GM19351 (cell line): Measurements from ENCODE around the gene LRRC8E.
A peak's percentile ranks its signal among the peaks of the same experiment; 100 is the strongest.
"Not testable (repeated sequence)": the region's sequence is repeated elsewhere in the genome, so short reads cannot be mapped to it uniquely, and the experiment has no call there.

Experiments used
- ATAC-seq: cut with Tn5 transposase; IDR thresholded peaks from one replicate; pipeline ENCODE4 v1.9.1; 2021; ENCODE audit warnings: mild to moderate bottlenecking, moderate library complexity; ENCODE audit not compliant: unreplicated experiment

LRRC8E gene

DNA sequence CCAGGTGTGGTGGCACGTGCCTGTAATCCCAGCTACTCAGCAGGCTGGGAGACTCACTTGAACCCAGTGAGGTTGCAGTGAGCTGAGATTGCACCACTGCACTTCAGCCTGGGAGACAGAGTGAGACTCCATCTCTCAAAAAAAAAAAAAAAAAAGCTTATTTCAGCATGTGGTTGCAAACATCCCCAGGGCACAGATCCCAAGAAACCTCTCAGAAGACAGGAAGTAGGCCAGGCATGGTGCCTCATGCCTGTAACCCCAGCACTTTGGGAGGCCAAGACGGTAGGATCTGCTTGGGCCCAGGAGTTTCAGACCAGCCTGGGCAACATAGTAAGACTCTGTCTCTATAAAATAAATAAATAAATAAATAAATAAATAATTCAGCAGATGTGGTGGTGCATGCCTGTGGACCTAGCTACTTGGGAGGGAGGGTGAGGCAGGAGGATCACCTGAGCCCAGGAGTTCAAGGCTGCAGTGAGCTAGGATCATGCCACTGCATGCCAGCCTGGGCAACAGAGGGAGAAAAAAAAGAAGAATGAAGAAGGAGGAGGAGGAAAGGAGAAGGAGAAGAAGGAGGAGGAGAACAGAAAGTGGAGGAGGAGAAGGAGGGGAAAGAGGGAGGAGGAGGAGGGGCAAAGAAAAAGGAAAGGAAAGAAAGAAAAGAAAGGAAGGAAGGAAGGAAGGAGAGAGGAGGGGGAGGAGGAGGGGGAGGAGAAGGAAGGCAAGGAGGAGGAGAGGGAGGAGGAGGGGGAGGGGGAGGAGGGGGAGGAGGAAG is 4.3 kb upstream of the LRRC8E start:
- ATAC-seq, result no peak

DNA sequence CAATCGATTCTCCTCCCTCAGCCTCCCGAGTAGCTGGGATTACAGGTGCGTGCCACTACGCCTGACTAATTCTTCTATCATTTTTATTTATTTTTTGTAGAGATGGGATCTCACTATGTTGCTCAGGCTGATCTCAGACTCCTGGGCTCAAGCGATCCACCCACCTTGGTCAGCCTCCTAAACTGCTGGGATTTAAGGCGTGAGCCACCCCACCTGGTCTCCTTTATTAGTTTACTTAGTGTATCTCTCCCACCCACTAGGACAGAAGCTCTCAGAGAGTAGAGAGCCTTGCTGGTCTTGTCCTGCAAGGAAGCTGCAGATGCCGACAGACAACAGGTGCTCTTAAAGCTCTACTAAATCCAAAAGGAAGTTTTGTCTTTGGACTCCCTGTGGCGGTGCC is 2.5 kb upstream of the LRRC8E start:
- no peak for ATAC-seq

DNA sequence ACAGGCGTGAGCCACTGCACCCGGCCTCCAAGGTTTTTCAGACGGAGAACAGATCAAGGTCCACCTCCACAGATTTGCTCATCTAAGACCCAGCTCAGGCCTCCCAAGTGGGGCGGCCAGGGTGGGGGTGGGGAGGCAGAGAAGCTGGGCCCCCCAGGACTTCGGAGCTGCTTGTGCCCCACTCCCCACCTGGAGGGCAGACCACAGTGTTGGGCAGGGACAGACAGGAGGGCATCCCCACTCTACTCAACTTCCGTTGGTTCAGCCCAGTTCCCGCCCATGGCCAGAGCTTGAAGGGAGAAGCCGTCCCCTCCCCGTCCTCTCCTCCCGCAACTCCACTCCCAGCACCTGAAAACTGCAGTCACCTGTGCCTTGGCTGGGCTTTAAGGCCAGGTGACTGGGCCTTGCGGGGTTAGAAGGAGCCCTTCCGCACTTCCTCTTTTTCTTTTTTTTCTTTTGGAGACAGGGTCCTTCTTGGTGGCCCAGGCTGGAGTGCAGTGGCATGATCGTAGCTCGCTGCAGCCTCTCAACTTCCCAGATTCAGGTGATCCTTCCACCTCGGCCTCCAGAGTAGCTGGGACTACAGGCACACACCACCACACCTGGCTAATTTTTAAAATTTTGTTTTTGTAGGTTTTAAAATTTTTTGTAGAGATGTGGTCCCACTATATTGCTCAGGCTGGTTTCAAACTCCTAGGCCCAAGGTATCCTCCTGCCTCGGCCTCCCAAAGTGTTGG is 734 bp upstream of the LRRC8E start:
- ATAC-seq, result no peak

DNA sequence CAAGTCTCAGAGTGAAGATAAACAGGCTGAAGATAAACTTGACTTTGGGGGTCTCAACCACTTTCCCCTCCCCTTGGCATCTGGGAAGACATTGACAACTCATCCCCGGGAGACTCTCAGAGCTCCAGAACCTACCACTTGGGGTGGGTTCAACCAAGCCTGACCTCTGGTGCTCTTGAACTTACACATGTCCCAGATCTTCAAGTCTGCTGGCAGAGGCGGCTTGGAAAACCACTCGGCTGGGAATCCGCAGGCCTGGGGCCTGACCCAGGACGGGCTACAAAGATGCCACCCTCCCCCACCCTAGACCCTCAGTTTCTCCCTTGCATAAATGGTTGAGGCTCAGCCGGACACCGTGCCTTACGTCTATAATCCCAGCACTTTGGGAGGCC is 512 bp downstream of the LRRC8E start:
- ATAC-seq, result no peak

DNA sequence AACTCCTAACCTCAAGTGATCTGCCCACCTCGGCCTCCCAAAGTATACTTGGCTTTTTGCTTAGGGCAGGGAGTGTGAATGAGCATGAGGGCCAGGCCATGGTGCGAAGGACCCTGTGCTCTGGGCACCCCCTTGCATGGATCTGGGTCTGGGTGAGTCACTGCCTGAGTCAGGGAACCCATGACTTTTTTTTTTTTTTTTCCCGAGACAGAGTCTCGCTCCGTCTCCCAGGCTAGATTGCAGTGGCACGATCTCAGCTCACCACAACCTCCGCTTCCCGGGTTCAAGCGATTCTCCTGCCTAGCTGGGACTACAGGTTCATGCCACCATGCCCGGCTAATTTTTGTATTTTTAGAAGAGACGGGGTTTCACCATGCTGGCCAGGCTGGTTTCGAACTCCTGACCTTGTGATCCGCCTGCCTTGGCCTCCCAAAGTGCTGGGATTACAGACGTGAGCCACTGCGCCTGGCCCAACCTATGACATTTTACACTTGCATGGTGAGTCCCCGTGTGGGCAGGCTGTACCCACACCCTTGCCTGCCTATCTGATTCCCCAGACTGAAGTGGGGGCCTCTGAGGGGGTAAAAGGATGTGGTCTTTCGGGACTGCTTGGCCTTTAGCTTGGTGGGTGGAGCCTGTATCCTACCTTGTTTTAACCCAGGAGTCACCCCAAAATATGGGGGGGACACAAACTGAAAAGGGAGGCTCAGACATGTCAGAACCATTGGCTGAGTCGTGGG is 5.2 kb downstream of the LRRC8E start:
- not testable (repeated sequence) for ATAC-seq

DNA sequence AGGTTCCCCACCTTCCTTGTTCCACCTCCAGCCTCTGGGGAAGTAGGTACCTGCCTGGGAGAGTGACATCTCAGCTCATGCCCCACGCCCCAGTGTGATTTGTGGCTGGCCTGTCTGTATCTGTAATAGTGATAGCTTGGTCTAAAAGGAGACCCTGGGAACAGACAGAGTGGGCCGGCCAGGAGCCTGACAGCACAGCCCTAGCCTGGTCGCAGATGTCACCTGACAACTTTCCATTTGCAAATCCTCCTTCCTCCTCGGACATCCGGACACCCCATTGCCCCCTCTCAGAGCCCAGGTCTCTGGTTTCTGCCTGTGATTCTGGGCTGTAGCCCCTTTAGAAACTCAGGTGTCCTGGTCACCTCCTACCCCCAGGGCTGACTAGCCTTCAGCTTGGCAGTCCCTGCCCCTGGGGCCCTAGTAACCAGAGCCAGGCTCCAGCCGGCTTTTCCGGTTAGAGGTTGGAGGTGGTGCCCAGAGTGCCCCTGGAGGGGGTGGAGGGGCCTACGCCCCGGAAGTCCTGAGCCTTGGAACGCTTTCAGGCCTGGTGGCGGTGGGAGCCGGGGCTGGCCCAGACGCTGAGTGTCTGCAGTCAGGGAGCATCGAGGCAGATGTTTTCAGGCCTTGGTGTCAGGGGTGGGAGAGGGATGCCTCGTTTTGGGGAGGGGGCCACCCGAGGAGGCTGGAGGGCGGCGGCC is 6.5 kb downstream of the LRRC8E start:
- ATAC-seq, result no peak

DNA sequence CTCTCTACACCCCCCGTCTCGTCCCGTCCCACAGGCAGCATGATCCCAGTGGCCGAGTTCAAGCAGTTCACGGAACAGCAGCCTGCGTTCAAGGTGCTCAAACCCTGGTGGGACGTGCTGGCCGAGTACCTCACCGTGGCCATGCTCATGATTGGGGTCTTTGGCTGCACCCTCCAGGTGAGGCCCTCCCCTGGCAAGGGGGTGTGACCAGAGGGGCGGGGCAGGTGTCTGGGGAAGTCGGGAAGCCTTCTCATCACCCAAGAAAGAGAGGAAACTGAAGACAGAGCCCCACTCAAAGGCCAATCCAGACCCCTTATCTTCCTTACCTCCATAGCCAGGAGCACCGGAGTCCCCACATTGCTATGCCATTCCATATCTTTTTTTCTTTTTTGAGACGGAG is 7.3 kb downstream of the LRRC8E start:
- no peak for ATAC-seq

DNA sequence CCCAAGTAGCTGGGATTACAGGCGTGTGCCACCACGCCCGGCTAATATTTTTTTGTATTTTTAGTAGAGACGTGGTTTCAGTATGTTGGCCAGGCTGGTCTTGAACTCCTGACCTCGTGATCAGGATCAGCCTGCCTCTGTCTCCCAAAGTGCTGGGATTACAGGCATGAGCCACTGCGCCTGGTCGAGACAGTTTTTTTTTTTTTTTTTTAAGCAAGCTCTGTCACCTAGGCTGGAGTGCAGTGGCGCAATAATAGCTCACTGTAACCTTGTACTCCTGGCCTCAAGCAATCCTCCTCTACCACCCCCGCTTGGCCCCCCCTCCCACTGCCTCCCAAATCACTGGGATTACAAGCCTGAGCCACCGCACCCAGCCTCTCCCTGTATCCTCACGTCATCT is 9.0 kb downstream of the LRRC8E start:
- ATAC-seq, result no peak

DNA sequence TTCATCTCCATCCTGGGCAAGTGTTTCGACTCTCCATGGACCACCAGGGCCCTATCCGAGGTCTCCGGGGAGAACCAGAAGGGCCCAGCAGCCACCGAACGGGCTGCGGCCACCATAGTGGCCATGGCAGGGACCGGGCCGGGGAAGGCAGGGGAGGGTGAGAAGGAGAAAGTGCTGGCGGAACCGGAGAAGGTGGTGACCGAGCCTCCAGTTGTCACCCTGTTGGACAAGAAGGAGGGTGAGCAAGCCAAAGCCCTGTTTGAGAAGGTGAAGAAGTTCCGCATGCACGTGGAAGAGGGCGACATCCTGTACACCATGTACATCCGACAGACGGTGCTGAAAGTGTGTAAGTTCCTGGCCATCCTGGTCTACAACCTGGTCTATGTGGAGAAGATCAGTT is 10.7 kb downstream of the LRRC8E start:
- no peak for ATAC-seq

DNA sequence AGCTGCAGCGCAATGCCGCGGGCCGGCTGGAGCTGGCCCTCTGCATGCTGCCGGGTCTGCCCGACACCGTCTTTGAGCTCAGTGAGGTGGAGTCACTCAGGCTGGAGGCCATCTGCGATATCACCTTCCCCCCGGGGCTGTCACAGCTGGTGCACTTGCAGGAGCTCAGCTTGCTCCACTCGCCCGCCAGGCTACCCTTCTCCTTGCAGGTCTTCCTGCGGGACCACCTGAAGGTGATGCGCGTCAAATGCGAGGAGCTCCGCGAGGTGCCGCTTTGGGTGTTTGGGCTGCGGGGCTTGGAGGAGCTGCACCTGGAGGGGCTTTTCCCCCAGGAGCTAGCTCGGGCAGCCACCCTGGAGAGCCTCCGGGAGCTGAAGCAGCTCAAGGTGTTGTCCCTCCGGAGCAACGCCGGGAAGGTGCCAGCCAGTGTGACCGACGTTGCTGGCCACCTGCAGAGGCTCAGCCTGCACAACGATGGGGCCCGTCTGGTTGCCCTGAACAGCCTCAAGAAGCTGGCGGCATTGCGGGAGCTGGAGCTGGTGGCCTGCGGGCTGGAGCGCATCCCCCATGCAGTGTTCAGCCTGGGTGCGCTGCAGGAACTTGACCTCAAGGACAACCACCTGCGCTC is 11.6 kb downstream of the LRRC8E start:
- no peak for ATAC-seq

DNA sequence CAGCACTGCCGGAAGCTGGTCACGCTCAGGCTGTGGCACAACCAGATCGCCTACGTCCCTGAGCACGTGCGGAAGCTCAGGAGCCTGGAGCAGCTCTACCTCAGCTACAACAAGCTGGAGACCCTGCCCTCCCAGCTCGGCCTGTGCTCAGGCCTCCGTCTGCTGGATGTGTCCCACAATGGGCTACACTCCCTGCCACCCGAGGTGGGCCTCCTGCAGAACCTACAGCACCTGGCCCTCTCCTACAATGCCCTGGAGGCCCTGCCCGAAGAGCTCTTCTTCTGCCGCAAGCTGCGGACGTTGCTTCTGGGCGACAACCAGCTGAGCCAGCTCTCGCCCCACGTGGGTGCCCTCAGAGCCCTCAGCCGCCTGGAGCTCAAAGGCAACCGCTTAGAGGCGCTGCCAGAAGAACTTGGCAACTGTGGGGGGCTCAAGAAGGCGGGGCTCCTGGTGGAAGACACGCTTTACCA is 12.1 kb downstream of the LRRC8E start:
- ATAC-seq, result no peak

DNA sequence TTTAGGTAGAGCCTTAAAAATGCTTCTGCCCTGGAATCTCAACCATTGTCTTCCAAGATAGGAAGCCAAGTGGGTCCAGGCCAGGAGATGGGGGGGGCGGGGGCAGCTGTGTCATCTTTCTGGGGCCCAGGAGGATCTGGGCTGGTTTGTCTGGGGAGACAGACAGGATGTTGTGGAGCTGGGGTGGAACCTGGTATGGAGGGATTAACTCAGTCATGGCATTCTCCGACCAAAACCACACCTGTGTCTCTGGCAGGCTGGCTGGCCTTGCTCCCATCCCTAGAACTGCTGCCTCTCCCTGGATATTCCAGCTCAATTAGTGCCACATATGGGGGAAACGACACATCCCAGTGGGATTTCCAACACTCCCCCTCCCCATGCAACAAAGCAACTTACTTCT is 12.6 kb downstream of the LRRC8E start:
- no peak for ATAC-seq

DNA sequence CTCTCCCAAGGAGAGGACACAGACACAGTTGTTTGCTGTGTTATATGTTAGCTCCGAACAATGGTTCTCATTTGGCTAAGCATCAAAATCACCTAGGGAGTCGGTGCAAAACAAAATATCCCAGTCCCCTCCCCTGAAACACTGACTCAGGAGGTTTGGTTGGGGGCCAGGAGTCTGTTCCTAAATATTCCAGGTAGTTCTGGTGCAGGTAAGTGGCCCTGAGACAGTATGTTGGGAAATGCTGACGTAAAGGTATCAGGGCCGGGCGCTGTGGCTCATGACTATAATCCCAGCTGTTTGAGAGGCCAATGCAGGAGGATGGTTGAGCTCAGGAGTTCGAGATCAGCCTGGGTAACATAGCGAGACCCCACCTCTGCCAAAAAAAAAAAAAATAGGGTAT is 13.0 kb downstream of the LRRC8E start:
- ATAC-seq, result no peak

DNA sequence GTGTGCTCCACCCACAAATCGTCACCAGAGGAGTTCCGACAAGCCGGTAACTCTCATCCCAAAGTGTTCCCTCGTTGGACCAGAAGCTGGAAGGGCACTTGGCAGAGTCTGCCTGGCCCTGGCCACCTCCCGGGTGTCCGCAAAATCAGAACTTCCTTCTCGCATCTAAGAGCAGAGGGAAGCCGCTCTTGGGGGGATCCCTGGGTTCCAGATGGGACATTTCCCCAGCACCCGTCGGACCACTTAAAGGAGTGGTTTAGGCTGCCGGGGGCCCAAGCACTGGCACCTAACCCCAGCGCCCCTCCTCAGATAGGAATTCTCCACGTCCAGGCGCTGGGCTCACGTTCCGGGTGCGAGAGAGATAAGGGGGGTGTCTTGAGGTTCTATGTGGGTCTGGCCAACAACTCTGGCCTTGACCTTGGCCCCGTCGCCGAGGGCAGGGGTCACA is 14.5 kb downstream of the LRRC8E start:
- no peak for ATAC-seq

DNA sequence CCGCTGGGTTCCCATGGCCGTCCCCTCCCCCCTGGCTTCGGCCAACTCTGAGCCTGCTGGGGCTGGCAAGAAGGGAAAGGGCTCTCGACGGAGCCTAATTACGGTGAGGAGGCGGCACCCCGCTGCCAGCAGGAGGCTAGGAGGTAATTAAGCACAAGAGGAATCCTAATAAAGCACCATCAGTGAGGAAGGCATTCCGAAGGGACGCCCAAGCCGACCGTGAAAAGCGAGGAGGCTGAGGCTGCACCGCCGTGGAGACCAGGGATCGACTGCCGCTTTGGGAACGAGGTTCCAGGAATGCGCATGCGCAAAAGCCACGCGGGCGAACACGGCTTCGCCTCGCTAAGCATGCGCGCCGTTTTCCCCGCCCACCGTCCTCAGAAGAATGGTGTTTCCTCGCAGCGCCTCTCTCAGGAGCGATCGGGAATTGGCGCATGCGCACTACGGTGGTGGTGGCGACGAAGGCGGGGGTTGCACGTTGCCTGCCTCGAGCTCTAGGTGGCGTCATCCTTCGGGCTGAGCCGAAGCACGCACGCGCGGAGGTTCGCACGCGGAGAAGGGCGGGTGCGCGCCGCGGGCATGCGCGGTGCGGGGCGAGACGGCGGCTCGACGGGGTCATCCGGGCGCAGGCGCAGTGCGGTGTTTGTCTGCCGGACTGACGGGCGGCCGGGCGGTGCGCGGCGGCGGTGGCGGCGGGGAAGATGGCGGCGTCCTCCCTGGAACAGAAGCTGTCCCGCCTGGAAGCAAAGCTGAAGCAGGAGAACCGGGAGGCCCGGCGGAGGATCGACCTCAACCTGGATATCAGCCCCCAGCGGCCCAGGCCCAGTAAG is 15.1 kb downstream of the LRRC8E start, which contains the start of gene MAP2K7:
MAP2K7 (plus strand) TSS at position 634 of the 830 bp plus-strand sequence; CDS start at position 702, 68 bp downstream.
- peak; percentile 80 for ATAC-seq

DNA sequence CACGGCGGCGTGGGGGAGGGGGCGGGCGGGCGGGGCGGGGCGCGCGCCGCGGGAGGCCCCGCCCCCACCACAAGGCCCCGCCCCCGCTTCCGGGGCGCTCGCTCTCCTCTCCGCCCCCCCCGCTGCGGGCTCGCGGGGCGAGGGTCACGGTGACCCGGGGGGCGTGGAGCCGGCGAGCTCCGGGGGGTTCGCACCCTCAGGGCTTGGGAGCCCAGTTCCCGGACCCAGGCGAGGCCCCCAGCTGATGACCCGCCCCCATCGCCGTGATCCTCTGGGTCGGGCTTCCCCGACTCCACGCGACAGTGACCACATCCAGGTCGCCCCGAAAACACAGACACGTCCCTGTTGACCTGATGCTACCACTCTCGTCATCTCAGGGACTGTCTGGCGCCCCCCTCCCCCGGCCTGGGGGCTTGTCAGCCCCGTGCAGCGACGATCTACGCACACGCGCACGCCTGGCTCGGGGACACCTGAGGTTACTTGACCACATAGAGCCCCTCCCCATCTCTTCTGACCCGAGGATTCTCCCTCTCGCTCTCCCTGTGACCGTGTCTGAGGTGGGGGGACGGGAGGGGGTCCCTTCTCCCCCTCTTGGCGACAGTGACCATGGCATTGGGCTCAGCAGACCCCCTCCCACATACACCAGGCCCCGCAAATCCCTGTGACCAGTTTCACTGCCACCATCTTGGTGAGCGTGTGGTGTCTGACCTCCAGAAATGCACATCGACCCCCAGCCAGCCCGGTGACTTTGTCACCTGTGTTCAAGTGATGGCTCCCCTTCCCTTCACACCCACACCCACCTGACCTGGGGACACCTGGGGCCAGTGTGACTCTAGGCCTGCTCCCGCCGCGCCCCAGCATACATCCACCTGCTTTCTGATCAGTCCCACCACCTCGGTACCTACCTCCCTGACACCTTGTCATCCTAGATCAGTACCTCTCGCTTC is 16.0 kb downstream of the LRRC8E start:
- ATAC-seq, result peak; percentile 31

DNA sequence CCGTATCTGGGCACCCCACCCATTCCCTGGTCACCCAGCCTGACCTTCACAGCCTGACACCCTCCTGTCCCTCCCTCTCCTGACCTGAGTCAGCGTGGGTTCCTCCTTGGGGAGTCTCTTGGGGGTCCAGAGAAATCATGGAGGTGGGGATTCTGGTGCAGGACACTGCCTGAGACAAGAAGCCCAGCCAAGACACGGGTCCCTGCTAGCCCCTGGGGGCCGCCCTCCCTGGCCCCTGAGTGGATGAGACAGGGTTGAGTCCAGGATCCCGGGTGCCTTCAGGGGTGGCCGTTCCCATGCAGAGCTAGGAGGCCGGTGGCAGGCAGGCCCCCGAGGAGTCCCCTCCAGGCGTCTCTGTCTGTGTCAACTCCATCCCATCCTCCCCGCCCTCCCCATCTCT is 17.0 kb downstream of the LRRC8E start:
- ATAC-seq, result no peak

DNA sequence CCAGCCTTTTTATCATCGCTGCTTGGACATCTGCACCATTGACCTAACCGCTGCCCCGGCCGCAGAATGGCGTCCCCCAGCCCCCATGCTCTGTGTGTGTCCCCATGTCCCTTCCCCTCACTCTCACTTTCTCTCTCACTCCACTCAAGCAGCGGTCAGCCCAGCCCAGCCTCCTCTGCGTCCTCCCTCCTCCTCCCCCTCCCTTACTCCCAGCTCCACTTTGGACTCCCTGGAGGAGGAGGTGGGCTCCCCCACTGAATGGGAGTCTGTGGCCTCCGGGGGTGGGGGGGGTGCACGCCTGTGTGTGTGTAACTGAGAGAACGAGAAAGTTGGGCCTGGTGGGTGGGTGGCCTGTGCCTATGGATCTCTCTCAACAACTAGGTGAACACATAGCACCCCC is 17.5 kb downstream of the LRRC8E start:
- no peak for ATAC-seq
